Body of pancreas (tissue), 4 donors: ENCODE measurements around the gene FOXK1. TPM values are rescaled to one million over a fixed set of nuclear protein-coding genes. Genes with fewer than 3 reads are reported as not detected.
A peak's percentile ranks its signal among the peaks of the same experiment; 100 is the strongest.

Experiments
- ATAC-seq: fragments of 150-250 bp; one replicate; pipeline ENCODE4 v1.9.1; 2016
- DNase-seq, 4 donors: peaks; one replicate each; pipeline ENCODE4 v3.0.0-alpha.2; 2019
- H3K27ac ChIP-seq, 4 donors: fragments of 200-600 bp; sonication (generic); 1 replicate in 3 of 4; 2 replicates in 1 of 4; pipeline versions ENCODE4 v1.5.1 to v1.6.1; 2016 to 2019; ENCODE audit warnings: mild to moderate bottlenecking in 1 of 4, mixed read lengths in 1 of 4, moderate library complexity in 1 of 4
- H3K27me3 ChIP-seq, 2 donors: fragments of 200-600 bp; sonication (generic); one replicate each; pipeline ENCODE4 v1.6.0; 2016; ENCODE audit warnings: mild to moderate bottlenecking in 1 of 2
- H3K36me3 ChIP-seq, 2 donors: fragments of 200-600 bp; sonication (generic); replicated peaks in 1 of 2; 2 replicates each; pipeline ENCODE4 v1.5.1; 2016; ENCODE audit warnings: low read depth in 2 of 2; ENCODE audit not compliant: insufficient read depth in 1 of 2
- H3K4me1 ChIP-seq: fragments of 200-600 bp; sonication (generic); one replicate; pipeline ENCODE4 v1.6.0; 2016
- H3K4me3 ChIP-seq, 2 donors: fragments of 200-600 bp; sonication (generic); 1 replicate in 1 of 2; 2 replicates in 1 of 2; pipeline ENCODE4 v1.5.1; 2016 to 2019
- H3K9me3 ChIP-seq, 3 donors: fragments of 200-600 bp; sonication (generic); 1 replicate in 2 of 3; 2 replicates in 1 of 3; pipeline ENCODE4 v1.5.1; 2016
- CTCF ChIP-seq, 7 experiments: fragments of 450-650 bp in 4 of 7; fragments of 200-600 bp in 3 of 7; sonication (generic) in 3 of 7; IDR thresholded peaks; one replicate each; pipeline ENCODE4 v1.5.1; 2016 to 2019; ENCODE audit warnings: antibody characterized with exemption in 7 of 7
- POLR2A ChIP-seq, 3 donors: fragments of 450-650 bp; IDR thresholded peaks; one replicate each; pipeline ENCODE4 v1.6.1; 2016; ENCODE audit warnings: antibody characterized with exemption in 3 of 3, mild to moderate bottlenecking in 2 of 3
- WGBS, 2 donors: methylation state at CpG; one replicate each; pipeline ENCODE4 v1.1.5; 2017; 5-methylcytosine and 5-hydroxymethylcytosine counted together
- intact Hi-C: fragments of 100-400 bp; cut with DNase I; formaldehyde crosslinking; loops from one replicate; pipeline ENCODE4 v1.15.1; 2023
- total RNA-seq, 2 donors: library from RNA; depleted of rRNA; stranded (reverse); fragments of >200 nt; gene quantifications; one replicate each; pipeline ENCODE4 v1.1.0, GENCODE V29; 2016

The FOXK1 gene
- 10 to 100 TPM; 16.2 to 17.6 TPM for total RNA-seq

- Histone ChIP-seq H3K27me3 (no peaks in the 10 kb centered on the region), H3K9me3 (no peaks in the 10 kb centered on the region), H3K27ac (peak within 1 kb of the TSS; percentile 63 to 87 (median 77)), H3K4me3 (peak within 1 kb of the TSS; percentile 68 to 74), H3K36me3 (no peaks in the 10 kb centered on the region), H3K4me1 (peaks cover 34% of the 10 kb centered on the region)
- intact Hi-C loops = loop anchor here (5.0 kb wide), 2 partner anchors 40 to 65 kb away; no protein-coding TSS in a partner anchor
- 1% methylated on average over 50 of the region's 116 CpGs; no CpG with 5 or more reads in 1 of the 2 donors for WGBS, 2 donors
- TF ChIP-seq CTCF (IDR thresholded peaks at IDR 0.05) = peak in 1 of 7 experiments; percentile 29
- TF ChIP-seq POLR2A (IDR thresholded peaks at IDR 0.05) = peak; percentile 22 to 60 (median 53)
- DNase-seq (peak; percentile 74 to 78 (median 76)), ATAC-seq (peak; percentile 88)
These were observed at the start of gene FOXK1 for GRCh38 chr7:4681886-4682620. Gene FOXK1, plus strand, starts transcription at chr7:4682295. Its CDS starts 14 bp downstream, at chr7:4682309.

- Histone ChIP-seq H3K27ac (no peak overlapping the region), H3K4me3 (no peak overlapping the region), H3K9me3 (no peaks in the 10 kb centered on the region), H3K4me1 (peaks cover 10% of the 10 kb centered on the region), H3K36me3 (no peaks in the 10 kb centered on the region), H3K27me3 (no peaks in the 10 kb centered on the region)
- DNase-seq (no peak), ATAC-seq (no peak)
- 81 to 92% methylated on average over 3 of the region's 3 CpGs for WGBS, 2 donors
- intact Hi-C loops = no loop called here
- TF ChIP-seq POLR2A (IDR thresholded peaks at IDR 0.05) = no peak
- TF ChIP-seq CTCF (IDR thresholded peaks at IDR 0.05) = no peak
These were observed 49.1 kb upstream of the FOXK1 start for GRCh38 chr7:4633012-4633411.

GRCh38 chr7:4634166-4634565 is 47.9 kb upstream of the FOXK1 start:
- H3K4me3 ChIP-seq = no peak overlapping the region
- H3K4me1 ChIP-seq = peaks cover 10% of the 10 kb centered on the region
- 61 to 78% methylated on average over 4 of the region's 4 CpGs for WGBS, 2 donors
- no peaks in the 10 kb centered on the region for H3K36me3 ChIP-seq
- no peaks in the 10 kb centered on the region for H3K27me3 ChIP-seq
- no peak for TF ChIP-seq CTCF (IDR thresholded peaks at IDR 0.05)
- no peak for TF ChIP-seq POLR2A (IDR thresholded peaks at IDR 0.05)
- H3K9me3 ChIP-seq = no peaks in the 10 kb centered on the region
- intact Hi-C loops = no loop called here
- H3K27ac ChIP-seq = no peak overlapping the region
- ATAC-seq (no peak), DNase-seq (no peak)

GRCh38 chr7:4638781-4639575 is 43.1 kb upstream of the FOXK1 start:
- no peak for ATAC-seq
- WGBS, 2 donors = 62 to 68% methylated on average over 17 of the region's 17 CpGs
- no peaks in the 10 kb centered on the region for H3K27me3 ChIP-seq
- intact Hi-C loops = no loop called here
- H3K4me1 ChIP-seq = peaks cover 13% of the 10 kb centered on the region
- H3K27ac ChIP-seq = no peak overlapping the region
- H3K36me3 ChIP-seq = no peaks in the 10 kb centered on the region
- H3K9me3 ChIP-seq = no peaks in the 10 kb centered on the region
- TF ChIP-seq POLR2A (IDR thresholded peaks at IDR 0.05) = no peak
- no peak for TF ChIP-seq CTCF (IDR thresholded peaks at IDR 0.05)
- DNase-seq = no peak
- H3K4me3 ChIP-seq = no peak overlapping the region
